Mesenchymal stem cell (in vitro differentiated cells and primary cell): ENCODE data around the gene SOHLH1.
"Not testable (repeated sequence)": the region's sequence is repeated elsewhere in the genome, so short reads cannot be mapped to it uniquely, and the experiment has no call there.

Source experiments
- DNase-seq: peaks from one replicate; pipeline ENCODE4 v3.0.0-alpha.2; 2013
- H2AFZ ChIP-seq: one replicate; pipeline ENCODE4 v1.6.1; 2013; ENCODE audit warnings: low read depth, mild to moderate bottlenecking, control low read depth, inconsistent platforms, low read length, moderate library complexity
- H2AK5ac ChIP-seq: 2 replicates; pipeline ENCODE4 v1.6.1; 2013; ENCODE audit warnings: low read length, moderate library complexity, mild to moderate bottlenecking, inconsistent platforms; ENCODE audit not compliant: severe bottlenecking
- H2BK120ac ChIP-seq: one replicate; pipeline ENCODE4 v1.6.1; 2013; ENCODE audit warnings: low read depth, mild to moderate bottlenecking, inconsistent platforms, low read length, moderate library complexity
- H2BK12ac ChIP-seq, 2 experiments: one replicate each; pipeline ENCODE4 v1.6.1; 2013; ENCODE audit warnings: inconsistent platforms in 2 of 2, low read length in 2 of 2, mild to moderate bottlenecking in 2 of 2, moderate library complexity in 2 of 2, control low read depth in 1 of 2
- H2BK15ac ChIP-seq: one replicate; pipeline ENCODE4 v1.6.1; 2013; ENCODE audit warnings: mild to moderate bottlenecking, low read depth, inconsistent platforms; ENCODE audit not compliant: poor library complexity, severe bottlenecking
- H2BK5ac ChIP-seq: 2 replicates; pipeline ENCODE4 v1.6.1; 2013; ENCODE audit warnings: low read depth, mild to moderate bottlenecking, low read length, control low read depth, inconsistent platforms; ENCODE audit not compliant: poor library complexity, severe bottlenecking
- H3K14ac ChIP-seq, 2 experiments: one replicate each; pipeline ENCODE4 v1.6.1; 2013; ENCODE audit warnings: inconsistent platforms in 2 of 2, low read length in 2 of 2, control low read depth in 1 of 2, mild to moderate bottlenecking in 1 of 2, moderate library complexity in 1 of 2
- H3K18ac ChIP-seq, 2 experiments: one replicate each; pipeline ENCODE4 v1.6.1; 2013; ENCODE audit warnings: inconsistent platforms in 2 of 2, low read length in 2 of 2, control low read depth in 1 of 2, low read depth in 1 of 2, mild to moderate bottlenecking in 1 of 2
- H3K23ac ChIP-seq, 2 experiments: one replicate each; pipeline ENCODE4 v1.6.1; 2013; ENCODE audit warnings: inconsistent platforms in 2 of 2, low read length in 2 of 2, mild to moderate bottlenecking in 2 of 2, moderate library complexity in 2 of 2, control low read depth in 1 of 2
- H3K27ac ChIP-seq: 2 replicates; pipeline ENCODE4 v1.5.1; 2013; ENCODE audit warnings: mild to moderate bottlenecking, moderate library complexity, low read length, control low read depth, inconsistent platforms; ENCODE audit not compliant: poor library complexity, severe bottlenecking
- H3K27me3 ChIP-seq, 2 experiments: 2 replicates each; pipeline versions ENCODE4 v1.6.1 to v1.7.0; 2013; ENCODE audit warnings: low read length in 2 of 2, mild to moderate bottlenecking in 2 of 2, moderate library complexity in 2 of 2, control low read depth in 1 of 2, inconsistent platforms in 1 of 2; ENCODE audit not compliant: control insufficient read depth in 1 of 2, insufficient read depth in 1 of 2
- H3K36me3 ChIP-seq, 2 experiments: 2 replicates each; pipeline versions ENCODE4 v1.6.1 to v1.7.0; 2013; ENCODE audit warnings: low read length in 2 of 2, control low read depth in 1 of 2, inconsistent platforms in 1 of 2, low read depth in 1 of 2, mild to moderate bottlenecking in 1 of 2; ENCODE audit not compliant: insufficient read depth in 2 of 2, control insufficient read depth in 1 of 2
- H3K4ac ChIP-seq, 2 experiments: one replicate each; pipeline ENCODE4 v1.6.1; 2013; ENCODE audit warnings: inconsistent platforms in 2 of 2, low read length in 2 of 2, mild to moderate bottlenecking in 2 of 2, moderate library complexity in 2 of 2, control low read depth in 1 of 2, low read depth in 1 of 2
- H3K4me1 ChIP-seq: 2 replicates; pipeline ENCODE4 v1.6.1; 2013; ENCODE audit warnings: low read depth, low read length, control low read depth; ENCODE audit not compliant: control insufficient read depth, insufficient read depth
- H3K4me2 ChIP-seq: 2 replicates; pipeline ENCODE4 v1.6.1; 2013; ENCODE audit warnings: low read length, mild to moderate bottlenecking, inconsistent platforms; ENCODE audit not compliant: poor library complexity, severe bottlenecking
- H3K4me3 ChIP-seq, 2 experiments: 2 replicates each; pipeline versions ENCODE4 v1.5.1 to v1.7.0; 2013; ENCODE audit warnings: low read length in 2 of 2, mild to moderate bottlenecking in 2 of 2, control low read depth in 1 of 2, low read depth in 1 of 2; ENCODE audit not compliant: insufficient read depth in 1 of 2
- H3K79me1 ChIP-seq: replicated peaks from 2 replicates; pipeline ENCODE4 v1.6.1; 2013; ENCODE audit warnings: mild to moderate bottlenecking, control low read depth, low read length, inconsistent platforms; ENCODE audit not compliant: poor library complexity, severe bottlenecking
- H3K9ac ChIP-seq: 2 replicates; pipeline ENCODE4 v1.7.0; 2013; ENCODE audit warnings: mild to moderate bottlenecking, low read length, moderate library complexity
- H3K9me3 ChIP-seq: 2 replicates; pipeline ENCODE4 v1.7.0; 2013; ENCODE audit warnings: mild to moderate bottlenecking, low read length; ENCODE audit not compliant: control insufficient read depth
- H4K8ac ChIP-seq: one replicate; pipeline ENCODE4 v1.6.1; 2013; ENCODE audit warnings: inconsistent platforms, mild to moderate bottlenecking, low read length, moderate library complexity
- H4K91ac ChIP-seq: one replicate; pipeline ENCODE4 v1.6.1; 2013; ENCODE audit warnings: mild to moderate bottlenecking, low read length, inconsistent platforms
- WGBS: methylation state at CpG from one replicate; pipeline ENCODE4 v1.1.7; 2013; ENCODE audit warnings: mixed read lengths; 5-methylcytosine and 5-hydroxymethylcytosine counted together

Gene SOHLH1

DNA sequence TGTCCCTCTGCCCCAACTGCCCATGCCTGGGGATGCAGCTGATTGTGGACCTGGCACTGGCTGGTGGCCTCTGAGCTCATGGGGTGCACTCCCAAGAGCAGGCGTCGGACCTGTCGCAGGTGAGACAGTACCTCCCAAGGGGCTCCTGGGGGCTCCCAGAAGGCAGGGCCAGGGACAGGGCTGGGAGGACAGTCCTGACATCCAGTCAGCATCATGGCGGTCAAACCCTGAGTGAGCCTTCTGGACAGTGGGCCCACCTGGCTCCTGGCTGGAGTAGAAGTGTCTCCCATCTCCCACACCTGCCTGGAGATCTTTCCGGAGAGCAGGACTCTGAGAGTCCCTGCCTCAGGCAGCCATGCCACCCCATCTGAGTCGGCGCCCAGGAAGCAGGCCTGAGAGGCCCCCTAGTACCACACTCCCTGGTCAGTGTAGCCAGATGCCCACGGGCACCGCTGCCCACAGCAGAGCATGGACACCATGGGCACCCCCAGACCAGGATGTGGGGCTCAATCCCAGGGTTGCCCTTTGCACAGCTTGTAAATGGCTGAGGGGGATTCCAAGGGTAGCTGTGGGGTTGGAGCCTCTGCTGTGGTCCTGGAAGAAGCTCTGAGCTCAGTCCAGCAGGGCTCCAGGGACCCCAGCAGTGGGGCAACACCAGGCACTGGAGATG lies 29.5 kb downstream of the SOHLH1 start:
- Histone ChIP-seq H2BK15ac (no peak overlapping the region), H4K91ac (no peak overlapping the region), H2BK120ac (no peak overlapping the region), H4K8ac (no peak overlapping the region), H3K9ac (no peak overlapping the region), H3K4me1 (no peaks in the 10 kb centered on the region), H3K4ac (no peak overlapping the region), H3K4me2 (no peak overlapping the region), H3K79me1 (no peaks in the 10 kb centered on the region), H3K23ac (no peak overlapping the region), H3K4me3 (no peak overlapping the region), H3K27me3 (peaks cover 0 to 10% of the 10 kb centered on the region in 2 experiments), H3K36me3 (no peaks in the 10 kb centered on the region), H2BK5ac (no peak overlapping the region), H2AK5ac (no peak overlapping the region), H3K18ac (no peak overlapping the region), H3K27ac (no peak overlapping the region), H3K14ac (no peak overlapping the region), H3K9me3 (no peaks in the 10 kb centered on the region), H2AFZ (no peak overlapping the region), H2BK12ac (no peak overlapping the region)
- 90% methylated on average over 9 of the region's 9 CpGs for WGBS
- no peak for DNase-seq

GRCh38 chr9:135669018-135669417 lies 30.3 kb downstream of the SOHLH1 start:
- not testable (repeated sequence) for H2BK120ac ChIP-seq, H3K23ac ChIP-seq, H4K91ac ChIP-seq, H4K8ac ChIP-seq, H2BK15ac ChIP-seq, H2BK5ac ChIP-seq, H3K4me1 ChIP-seq, H3K36me3 ChIP-seq, H3K27me3 ChIP-seq, H3K79me1 ChIP-seq, H2BK12ac ChIP-seq, H2AK5ac ChIP-seq, H3K4ac ChIP-seq, H2AFZ ChIP-seq, H3K9ac ChIP-seq, H3K27ac ChIP-seq, H3K18ac ChIP-seq, H3K4me3 ChIP-seq, DNase-seq, H3K9me3 ChIP-seq, H3K14ac ChIP-seq, H3K4me2 ChIP-seq
- 71% methylated on average over 5 of the region's 5 CpGs for WGBS

DNA sequence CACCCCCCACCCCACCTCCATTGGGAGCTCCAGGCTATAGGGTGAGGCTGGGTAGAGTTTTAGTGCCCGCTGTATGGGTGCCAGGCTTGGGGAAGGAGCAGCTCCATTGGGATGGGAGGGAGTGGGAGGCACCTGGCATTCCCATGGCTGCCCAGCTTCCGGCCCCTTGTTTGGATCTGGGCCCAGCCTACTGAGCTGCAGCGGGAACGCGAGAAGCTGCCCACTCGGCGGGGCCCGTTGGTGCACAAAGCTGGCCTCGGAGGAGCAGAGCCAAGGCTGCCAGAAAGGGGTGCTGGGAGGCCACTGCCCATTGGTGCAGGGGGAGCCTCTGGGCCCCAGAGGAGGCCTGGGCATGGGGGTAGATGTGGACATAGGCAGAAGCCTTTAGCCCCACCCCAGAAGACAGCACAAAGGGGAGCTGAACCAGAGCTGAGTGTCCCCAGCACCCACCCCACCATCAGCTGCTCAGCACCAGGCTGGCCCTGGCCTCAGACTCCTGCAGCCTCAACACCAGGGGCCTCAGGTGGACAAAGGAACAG lies 31.7 kb downstream of the SOHLH1 start:
- H2BK5ac ChIP-seq: no peak overlapping the region
- H2BK12ac ChIP-seq: no peak overlapping the region
- no peaks in the 10 kb centered on the region for H3K36me3 ChIP-seq
- H3K18ac ChIP-seq: no peak overlapping the region
- H3K9me3 ChIP-seq: no peaks in the 10 kb centered on the region
- no peak overlapping the region for H3K23ac ChIP-seq
- WGBS: 88% methylated on average over 9 of the region's 9 CpGs
- H2BK120ac ChIP-seq: no peak overlapping the region
- no peak overlapping the region for H4K8ac ChIP-seq
- H3K4me2 ChIP-seq: no peak overlapping the region
- no peak overlapping the region for H4K91ac ChIP-seq
- H3K14ac ChIP-seq: no peak overlapping the region
- H2AK5ac ChIP-seq: no peak overlapping the region
- H3K4me1 ChIP-seq: no peaks in the 10 kb centered on the region
- no peak for DNase-seq
- no peak overlapping the region for H2AFZ ChIP-seq
- H3K27ac ChIP-seq: no peak overlapping the region
- no peak overlapping the region for H2BK15ac ChIP-seq
- H3K4me3 ChIP-seq: no peak overlapping the region
- no peak overlapping the region for H3K9ac ChIP-seq
- H3K79me1 ChIP-seq: no peaks in the 10 kb centered on the region
- H3K27me3 ChIP-seq: peaks cover 0 to 10% of the 10 kb centered on the region in 2 experiments
- H3K4ac ChIP-seq: no peak overlapping the region

GRCh38 chr9:135666534-135667462 lies 32.5 kb downstream of the SOHLH1 start:
- no peak overlapping the region for H4K8ac ChIP-seq
- H3K4me1 ChIP-seq: no peaks in the 10 kb centered on the region
- no peak overlapping the region for H3K4ac ChIP-seq
- no peak overlapping the region for H3K23ac ChIP-seq
- no peak overlapping the region for H3K4me3 ChIP-seq
- no peak overlapping the region for H3K18ac ChIP-seq
- 76% methylated on average over 22 of the region's 29 CpGs for WGBS
- H3K79me1 ChIP-seq: no peaks in the 10 kb centered on the region
- no peak overlapping the region for H3K9ac ChIP-seq
- no peak overlapping the region for H2BK5ac ChIP-seq
- H3K4me2 ChIP-seq: no peak overlapping the region
- no peak for DNase-seq
- no peak overlapping the region for H3K27ac ChIP-seq
- no peak overlapping the region for H3K14ac ChIP-seq
- H2BK12ac ChIP-seq: no peak overlapping the region
- no peak overlapping the region for H2AK5ac ChIP-seq
- H2AFZ ChIP-seq: no peak overlapping the region
- peaks cover 0 to 4% of the 10 kb centered on the region in 2 experiments for H3K27me3 ChIP-seq
- no peak overlapping the region for H4K91ac ChIP-seq
- H2BK15ac ChIP-seq: no peak overlapping the region
- no peaks in the 10 kb centered on the region for H3K9me3 ChIP-seq
- no peaks in the 10 kb centered on the region for H3K36me3 ChIP-seq
- H2BK120ac ChIP-seq: no peak overlapping the region
